ENCODE measurements around the gene GUCD1. TPM values are rescaled to one million over a fixed set of nuclear protein-coding genes. Genes with fewer than 3 reads are reported as not detected.
A peak's percentile ranks its signal among the peaks of the same experiment; 100 is the strongest.
"Not testable (repeated sequence)": the region's sequence is repeated elsewhere in the genome, so short reads cannot be mapped to it uniquely, and the experiment has no call there.

The GUCD1 gene
- 100 to 1,000 TPM; 103 to 104 TPM for total RNA-seq

DNA sequence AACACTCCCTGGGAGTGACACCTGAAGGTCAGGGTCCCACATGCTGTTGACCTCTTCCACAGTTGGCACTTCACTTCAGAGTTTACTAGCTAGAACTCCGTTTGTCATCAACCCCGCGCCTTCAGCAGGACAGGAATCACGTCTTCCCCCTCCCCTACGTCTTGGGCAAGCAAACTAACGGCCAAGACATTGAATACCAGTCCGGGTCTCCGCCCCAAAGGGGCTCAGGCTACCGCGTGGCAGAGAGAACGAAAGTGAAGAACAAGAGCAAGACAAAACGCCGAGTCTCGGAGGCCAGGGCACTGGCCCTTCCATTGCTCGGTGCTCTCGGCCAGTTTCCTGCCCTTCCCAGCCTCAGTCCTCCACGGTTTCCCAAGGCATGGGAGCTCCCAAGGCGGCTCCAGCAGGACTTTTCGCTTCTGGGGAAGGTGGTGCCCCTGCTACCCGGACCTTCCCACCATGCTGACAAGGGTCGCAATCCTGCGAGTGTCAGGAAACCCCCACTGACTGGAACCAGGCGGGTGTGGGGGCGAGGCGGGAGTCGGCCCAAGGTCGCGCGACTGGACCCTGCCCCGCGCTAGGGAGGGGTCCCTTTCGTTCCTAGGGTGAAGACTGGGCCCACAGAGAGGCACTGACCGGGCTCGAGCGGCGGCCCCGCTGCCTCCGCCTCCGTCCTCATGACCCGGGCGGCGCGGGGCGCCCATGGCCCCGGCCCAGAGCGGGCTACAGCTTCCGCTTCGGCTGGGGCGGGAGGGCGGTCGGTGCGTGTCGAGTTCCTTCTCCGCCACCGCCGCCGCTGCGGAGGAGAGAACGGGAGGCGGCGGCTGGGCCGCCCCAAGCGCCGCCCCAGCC is at the start of gene GUCD1:
Gene GUCD1 (minus strand): TSS at position 826 of the 852 bp plus-strand sequence. CDS start 147 bp downstream, at position 679.
- H3K9me3 Mint-ChIP-seq, result no peaks in the 10 kb centered on the region
- ATAC-seq (ENCODE audit: low read depth) (no peak), DNase-seq (peak; percentile 57)
- H3K27ac Mint-ChIP-seq, result peak within 1 kb of the TSS; percentile 98
- peaks cover 13% of the 10 kb centered on the region for H3K36me3 Mint-ChIP-seq
- peaks cover 40% of the 10 kb centered on the region for H3K4me1 Mint-ChIP-seq
- POLR2A ChIA-PET, result interaction anchor here (0.5 to 2.2 kb wide), 17 partner anchors 8 to 660 kb away, joined by 3 to 10 read pairs (median 4); partner anchors contain the start of gene MIF
- H3K27me3 Mint-ChIP-seq, result no peaks in the 10 kb centered on the region
- H3K4me3 Mint-ChIP-seq, result peak within 1 kb of the TSS; percentile 100

DNA sequence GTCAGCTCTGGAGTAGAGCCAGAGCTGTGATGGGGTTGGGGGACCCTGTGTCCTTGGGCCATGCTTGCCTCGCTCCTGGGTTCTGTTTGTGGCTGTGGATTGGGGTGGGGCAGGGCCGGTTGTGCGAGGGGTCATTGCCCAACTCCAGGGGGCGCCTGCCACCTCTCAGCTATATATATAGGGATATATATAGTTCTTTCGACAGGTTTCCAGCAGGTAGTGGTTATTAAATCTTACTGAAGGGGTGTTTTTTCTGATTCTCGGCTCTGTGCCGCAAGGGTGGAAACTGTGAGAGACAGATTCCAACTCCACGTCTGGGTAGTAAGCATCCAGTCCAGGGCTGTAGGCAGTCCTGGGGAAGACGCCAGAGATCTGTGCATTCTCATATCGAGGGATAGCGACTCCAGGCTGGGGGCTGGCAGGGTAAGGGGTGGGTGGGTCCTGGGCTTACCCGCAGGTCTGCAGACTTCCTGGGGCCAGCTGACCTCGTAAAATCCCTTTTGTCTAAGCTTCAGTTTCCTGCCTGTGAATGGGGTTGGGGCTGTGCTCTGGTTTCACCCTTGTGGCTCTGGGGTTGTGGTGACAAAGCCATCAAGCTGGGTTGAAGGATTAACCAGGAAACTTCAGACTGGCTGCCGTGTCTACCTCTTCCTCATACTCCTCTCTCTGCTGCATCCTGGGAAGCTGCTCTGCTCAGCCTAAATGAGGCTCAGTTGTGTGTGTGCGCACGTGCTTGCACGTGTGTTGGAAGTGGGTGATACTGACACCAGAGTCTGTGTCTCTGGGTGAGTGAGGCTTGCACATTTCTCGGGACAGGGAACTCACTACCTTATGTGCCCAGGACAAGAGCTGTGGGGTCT is 49.1 kb upstream of the GUCD1 start:
- H3K9me3 Mint-ChIP-seq, H3K36me3 Mint-ChIP-seq, H3K27me3 Mint-ChIP-seq: not testable (repeated sequence)
- H3K27ac Mint-ChIP-seq, result peak overlapping the region; percentile 89
- POLR2A ChIA-PET, result interaction anchor here (1.0 kb wide), 1 partner anchor 462 kb away, joined by 3 read pairs; no protein-coding TSS in a partner anchor
- H3K4me3 Mint-ChIP-seq, result peak overlapping the region; percentile 67
- H3K4me1 Mint-ChIP-seq, result peaks cover 26% of the 10 kb centered on the region
- peak; percentile 57 for ATAC-seq (ENCODE audit: low read depth)
- peak; percentile 60 for DNase-seq

DNA sequence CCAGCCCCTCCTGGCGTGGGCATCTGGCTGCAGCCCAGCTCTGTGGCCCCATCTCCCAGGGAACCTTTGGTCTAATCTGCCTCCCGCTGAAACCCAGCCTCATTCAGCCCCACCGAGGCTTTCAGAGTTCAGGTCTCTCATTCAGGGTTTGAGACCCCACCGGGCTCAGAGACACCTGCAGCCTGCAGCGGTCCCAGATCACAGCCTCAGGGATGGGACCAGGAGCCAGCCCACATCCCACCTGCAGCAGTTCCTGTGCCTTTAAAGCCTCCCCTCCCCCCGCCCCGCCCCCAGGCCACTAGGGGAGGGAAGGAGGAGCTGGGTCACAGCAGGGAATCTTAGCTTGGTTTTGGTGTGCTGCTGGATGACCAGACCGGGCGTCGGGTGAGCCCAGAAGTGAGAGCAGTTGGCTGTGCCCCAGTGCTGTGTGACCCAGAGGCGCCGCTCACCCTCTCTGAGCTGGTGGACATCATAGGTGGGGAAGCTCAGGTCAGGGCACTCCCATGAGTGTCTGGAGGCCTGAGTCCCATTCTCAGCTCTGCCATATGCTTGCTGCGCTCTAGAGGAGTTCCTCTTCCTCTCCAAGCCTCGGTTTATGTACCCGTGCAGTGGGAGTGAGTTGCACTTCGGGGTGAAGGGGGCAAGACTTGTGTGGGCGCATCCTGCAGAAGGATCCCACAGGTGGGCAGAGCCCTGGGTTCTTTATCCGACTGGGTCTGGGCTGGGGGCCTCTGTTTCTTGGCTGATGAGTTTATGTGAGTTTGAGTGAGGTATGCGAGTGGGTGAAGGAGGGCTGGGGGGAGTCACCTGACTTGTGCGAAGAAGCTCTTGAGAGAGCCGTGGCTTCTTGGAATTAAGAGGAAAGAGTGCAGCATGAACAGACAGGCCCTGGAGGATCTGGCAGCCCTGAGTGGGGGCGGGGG is 48.2 kb upstream of the GUCD1 start, which contains the start of gene GGT1:
Gene GGT1 (plus strand): TSS at position 347 of the 923 bp plus-strand sequence. CDS start 7,889 bp downstream, outside the sequence.
- Mint-ChIP-seq H3K4me3 (peak within 1 kb of the TSS; percentile 67), H3K4me1 (peaks cover 26% of the 10 kb centered on the region), H3K27ac (peak within 1 kb of the TSS; percentile 89)
- not testable (repeated sequence) for DNase-seq, H3K9me3 Mint-ChIP-seq, H3K36me3 Mint-ChIP-seq, H3K27me3 Mint-ChIP-seq
- peak; percentile 3 for ATAC-seq (ENCODE audit: low read depth)
- POLR2A ChIA-PET, result interaction anchor here (1.0 kb wide), 1 partner anchor 463 kb away, joined by 3 read pairs; no protein-coding TSS in a partner anchor

DNA sequence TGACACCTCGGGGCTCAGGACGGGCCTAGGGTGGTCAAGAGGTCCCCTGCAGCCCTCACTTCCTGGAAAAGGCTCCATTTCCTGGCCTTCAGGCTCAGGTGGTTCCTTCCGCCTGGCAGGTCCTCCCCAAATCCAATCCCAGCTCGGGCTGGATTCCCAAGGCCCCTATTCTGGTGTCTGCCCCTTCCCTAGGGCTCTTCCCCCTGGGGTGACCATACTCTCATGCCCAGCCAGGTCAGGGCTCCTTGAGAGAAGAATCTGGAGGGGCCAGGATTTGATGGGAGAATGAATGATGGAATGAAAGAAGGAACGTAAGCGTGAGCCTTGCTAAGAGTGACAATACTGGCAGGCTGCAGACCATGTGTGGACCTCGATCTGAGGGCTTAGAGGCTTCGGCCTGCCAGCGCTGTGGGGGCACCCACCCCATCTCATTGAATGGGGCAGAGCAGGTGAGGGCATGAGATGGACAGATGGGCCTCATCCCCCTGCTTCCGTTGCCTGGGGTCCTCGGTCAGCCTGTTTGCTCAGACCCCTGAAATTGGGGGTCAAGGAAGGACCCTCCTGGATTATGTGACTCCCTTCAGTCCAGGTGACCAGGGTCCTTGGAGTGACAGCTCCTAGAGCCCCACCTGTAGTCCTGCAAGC is 47.3 kb upstream of the GUCD1 start:
- POLR2A ChIA-PET; H3K9me3 Mint-ChIP-seq; H3K36me3 Mint-ChIP-seq; ATAC-seq (ENCODE audit: low read depth); H3K27me3 Mint-ChIP-seq; H3K27ac Mint-ChIP-seq; DNase-seq: not testable (repeated sequence)
- peaks cover 25% of the 10 kb centered on the region for H3K4me1 Mint-ChIP-seq
- peak overlapping the region; percentile 28 for H3K4me3 Mint-ChIP-seq

DNA sequence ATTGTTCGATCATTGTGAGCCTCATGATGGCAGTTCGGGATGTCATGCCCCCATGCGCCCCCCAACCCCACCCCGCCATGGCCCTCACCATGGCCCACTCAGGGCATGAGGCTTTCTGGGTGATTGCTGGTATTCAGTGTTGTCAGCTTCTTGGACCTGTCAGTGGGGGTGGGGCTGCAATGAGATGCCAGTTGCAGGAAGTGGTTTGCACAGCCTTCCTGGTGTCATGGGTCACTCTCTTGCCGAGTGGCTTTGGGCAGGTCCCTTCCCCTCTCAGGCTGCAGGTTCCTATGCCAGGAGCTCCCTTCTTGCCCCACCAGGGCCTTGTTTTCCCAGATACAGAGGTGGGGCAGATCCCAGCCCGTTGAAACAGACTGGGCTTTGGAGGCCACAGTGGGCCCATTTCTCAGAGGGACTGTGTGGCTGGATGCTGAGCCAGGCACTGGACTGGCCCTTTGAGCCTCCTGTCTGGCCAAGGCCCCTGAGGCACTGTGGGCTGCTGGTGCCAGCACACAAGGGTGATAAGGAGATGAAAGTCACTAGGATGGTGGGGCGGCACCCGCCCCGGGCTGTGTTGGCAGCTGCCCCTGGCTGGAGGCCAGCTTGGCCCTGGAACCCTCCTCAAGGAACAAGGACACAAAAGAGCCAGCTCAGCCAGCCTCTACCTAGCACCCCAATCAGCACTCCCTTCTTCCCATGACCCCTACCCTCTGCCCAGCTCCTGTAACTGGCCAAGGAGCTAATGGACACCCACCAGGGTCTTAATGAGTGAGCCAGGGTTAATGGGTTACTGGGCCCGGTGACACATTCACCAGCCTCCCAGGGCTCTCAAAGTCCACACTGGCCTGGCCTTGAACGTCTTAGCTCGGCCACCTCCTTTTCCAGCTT is 46.5 kb upstream of the GUCD1 start:
- DNase-seq (no peak), ATAC-seq (ENCODE audit: low read depth) (no peak)
- H3K4me3 Mint-ChIP-seq, result peak overlapping the region; percentile 30
- peaks cover 26% of the 10 kb centered on the region for H3K4me1 Mint-ChIP-seq
- peak overlapping the region; percentile 81 for H3K27ac Mint-ChIP-seq
- H3K36me3 Mint-ChIP-seq, result no peaks in the 10 kb centered on the region
- no peaks in the 10 kb centered on the region for H3K9me3 Mint-ChIP-seq
- no peaks in the 10 kb centered on the region for H3K27me3 Mint-ChIP-seq
- POLR2A ChIA-PET, result no interaction called here

DNA sequence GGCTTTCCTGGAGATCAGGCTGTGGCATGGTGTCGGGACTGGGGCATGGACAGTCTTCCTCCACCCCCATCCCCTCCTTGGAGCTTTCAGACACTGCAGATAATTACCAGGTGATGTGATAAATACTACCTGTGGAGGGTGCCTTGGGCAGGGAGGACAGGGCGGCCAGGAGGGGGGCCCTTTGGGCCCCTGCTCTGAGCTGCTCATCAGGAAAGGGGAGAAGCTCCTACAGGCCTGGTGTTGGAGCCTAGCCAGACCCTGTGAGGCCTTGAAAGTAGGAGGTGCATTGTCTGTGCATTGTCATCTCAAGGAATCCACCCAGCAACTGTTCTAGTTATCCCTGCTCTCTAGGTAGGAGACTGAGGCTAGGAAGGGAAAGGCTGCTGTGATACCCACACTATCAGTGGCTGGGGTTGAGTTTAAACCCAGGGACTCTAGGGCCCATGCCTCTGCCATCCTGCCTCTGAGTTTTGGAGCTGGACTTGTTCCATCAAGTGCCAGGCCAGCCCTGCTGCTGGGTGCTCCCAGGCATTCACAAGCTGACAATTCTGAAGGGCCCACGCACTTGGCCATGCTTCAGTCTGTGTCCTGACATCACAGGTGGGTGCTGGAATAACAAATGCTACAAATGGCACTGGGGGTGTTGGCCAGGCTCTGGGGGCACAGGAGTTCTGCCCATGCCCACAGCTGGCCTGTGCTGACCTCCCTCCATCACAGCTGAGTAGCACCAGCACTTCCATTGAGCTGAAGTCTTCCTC is 45.2 kb upstream of the GUCD1 start:
- H3K27ac Mint-ChIP-seq, POLR2A ChIA-PET: not testable (repeated sequence)

DNA sequence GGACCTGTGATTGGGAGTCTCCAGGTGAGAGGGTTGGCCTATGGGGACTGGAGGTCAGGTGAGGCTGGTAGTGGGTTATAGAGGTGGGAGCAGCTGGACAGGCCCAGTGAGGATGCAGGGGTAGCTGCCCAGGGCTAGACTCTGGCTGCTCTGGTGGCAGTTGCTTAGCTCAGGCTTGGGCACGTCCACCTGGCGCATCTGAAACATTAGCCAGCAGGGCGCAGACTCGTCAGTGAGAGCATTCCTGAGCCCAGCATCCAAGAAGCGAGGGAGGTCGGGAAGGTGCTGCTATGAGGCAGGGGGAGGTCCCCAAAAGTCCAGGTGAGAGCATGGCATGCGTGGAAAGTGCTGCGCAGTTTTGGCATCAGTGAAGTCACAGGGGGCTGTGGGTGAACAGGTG is 44.6 kb upstream of the GUCD1 start:
- POLR2A ChIA-PET, result no interaction called here
- no peak for ATAC-seq (ENCODE audit: low read depth)
- Mint-ChIP-seq H3K4me1 (peaks cover 21% of the 10 kb centered on the region), H3K27me3 (no peaks in the 10 kb centered on the region), H3K9me3 (no peaks in the 10 kb centered on the region), H3K27ac (no peak overlapping the region), H3K4me3 (no peak overlapping the region), H3K36me3 (no peaks in the 10 kb centered on the region)
- peak; percentile 22 for DNase-seq

More for the DNA sequence above, 45.2 kb upstream of the GUCD1 start:
- not testable (repeated sequence) for ATAC-seq (ENCODE audit: low read depth); H3K36me3 Mint-ChIP-seq; H3K9me3 Mint-ChIP-seq; DNase-seq; H3K4me3 Mint-ChIP-seq; H3K27me3 Mint-ChIP-seq
- H3K4me1 Mint-ChIP-seq, result peaks cover 23% of the 10 kb centered on the region

DNA sequence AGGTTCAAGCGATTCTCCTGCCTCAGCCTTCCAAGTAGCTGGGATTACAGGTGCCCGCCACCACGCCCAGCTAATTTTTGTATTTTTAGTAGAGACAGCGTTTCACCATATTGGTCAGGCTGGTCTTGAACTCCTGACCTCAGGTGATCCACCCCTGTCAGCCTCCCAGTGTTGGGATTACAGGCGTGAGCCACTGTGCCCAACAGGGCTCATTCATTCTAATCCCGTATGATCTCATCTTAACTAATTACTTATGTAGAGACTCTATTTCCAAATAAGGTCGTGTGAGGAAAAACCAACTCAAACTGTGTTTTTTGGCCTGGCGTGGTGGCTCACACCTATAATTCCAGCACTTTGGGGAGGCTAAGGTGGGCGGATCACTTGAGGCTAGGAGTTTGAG is 42.1 kb upstream of the GUCD1 start:
- not testable (repeated sequence) for H3K4me3 Mint-ChIP-seq; H3K27ac Mint-ChIP-seq; H3K9me3 Mint-ChIP-seq; H3K36me3 Mint-ChIP-seq; ATAC-seq (ENCODE audit: low read depth); H3K27me3 Mint-ChIP-seq; DNase-seq
- POLR2A ChIA-PET, result interaction anchor here (0.7 kb wide), 1 partner anchor 436 kb away, joined by 3 read pairs; no protein-coding TSS in a partner anchor
- H3K4me1 Mint-ChIP-seq, result peaks cover 14% of the 10 kb centered on the region

DNA sequence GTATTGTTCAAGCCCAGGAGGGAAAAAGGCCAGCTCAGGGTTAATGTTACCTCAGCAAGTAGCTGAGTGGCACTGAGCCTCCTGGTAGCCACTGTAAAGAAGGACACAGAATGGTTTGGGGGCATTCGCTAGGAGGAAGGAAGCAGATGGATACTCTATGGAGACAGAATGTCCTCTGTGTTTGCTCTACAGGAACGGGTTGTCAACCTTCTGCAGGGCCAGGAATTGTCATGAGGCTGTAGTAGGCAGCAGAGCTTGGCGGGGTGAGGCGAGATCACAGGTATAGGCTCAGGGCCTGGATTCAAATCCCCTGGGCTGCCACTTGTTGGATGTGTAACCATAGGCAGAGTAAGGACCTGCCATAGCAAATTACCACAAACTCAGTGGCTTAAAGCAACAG is 40.9 kb upstream of the GUCD1 start:
- peaks cover 10% of the 10 kb centered on the region for H3K4me1 Mint-ChIP-seq
- H3K27me3 Mint-ChIP-seq, result peaks cover 6% of the 10 kb centered on the region
- peak; percentile 15 for DNase-seq
- H3K9me3 Mint-ChIP-seq, result no peaks in the 10 kb centered on the region
- no peak overlapping the region for H3K27ac Mint-ChIP-seq
- POLR2A ChIA-PET, result no interaction called here
- ATAC-seq (ENCODE audit: low read depth), result no peak
- H3K4me3 Mint-ChIP-seq, result no peak overlapping the region
- H3K36me3 Mint-ChIP-seq, result no peaks in the 10 kb centered on the region

DNA sequence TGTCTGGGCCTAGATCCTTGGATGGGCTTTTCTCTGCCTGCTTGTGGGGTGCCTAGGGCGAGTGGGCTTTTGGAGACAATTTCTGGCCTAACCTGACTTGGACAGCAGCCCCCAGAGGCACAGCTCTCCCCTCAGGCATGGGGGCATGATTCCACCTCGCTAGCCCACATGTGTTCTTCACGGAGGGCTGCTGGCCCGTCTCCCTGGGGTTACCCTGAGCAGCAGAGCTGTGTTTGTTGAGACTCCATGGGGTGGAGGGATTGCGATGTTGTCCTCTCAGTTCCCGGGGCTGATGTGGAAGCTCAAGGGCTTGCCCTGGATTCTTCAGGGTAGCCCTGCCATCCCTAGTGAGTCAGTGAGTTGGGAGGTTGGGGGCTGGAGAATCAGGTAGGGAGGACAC is 40.3 kb upstream of the GUCD1 start:
- Mint-ChIP-seq H3K36me3 (peaks cover 1% of the 10 kb centered on the region), H3K9me3 (no peaks in the 10 kb centered on the region), H3K4me1 (peaks cover 10% of the 10 kb centered on the region), H3K27me3 (peaks cover 6% of the 10 kb centered on the region), H3K27ac (no peak overlapping the region), H3K4me3 (no peak overlapping the region)
- POLR2A ChIA-PET, result interaction anchor here (2.3 kb wide), 1 partner anchor 40 kb away, joined by 5 read pairs; the partner anchor contains the start of genes GUCD1 and SNRPD3
- ATAC-seq (ENCODE audit: low read depth) (no peak), DNase-seq (no peak)

DNA sequence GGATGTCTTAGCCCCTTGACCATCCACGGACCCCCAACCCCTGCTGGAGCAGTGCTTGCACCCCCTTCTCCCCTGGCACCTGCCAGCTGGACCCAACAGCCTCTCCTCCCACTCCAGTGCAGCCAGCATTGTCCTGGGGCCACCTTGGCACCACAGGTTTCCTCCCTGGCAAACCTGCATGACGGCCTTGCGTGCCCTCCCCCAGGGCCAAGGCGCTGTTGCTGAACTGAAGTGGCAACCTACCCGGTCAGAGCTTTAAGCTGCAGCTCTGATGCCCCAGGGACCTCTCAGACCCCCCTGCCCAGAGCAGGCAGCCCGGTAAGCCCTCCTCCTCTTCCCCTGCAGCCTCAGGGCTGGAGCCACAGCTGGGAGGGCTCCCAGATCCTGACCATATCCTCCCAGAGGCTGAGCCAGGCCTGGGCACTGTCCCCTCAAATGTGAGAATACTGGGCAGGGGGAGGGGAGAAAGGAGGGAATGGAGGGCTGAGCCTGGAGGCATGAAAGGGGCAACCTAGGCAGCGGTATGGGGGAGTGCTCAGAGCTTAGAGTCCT is 39.7 kb upstream of the GUCD1 start:
- H3K4me3 Mint-ChIP-seq, result no peak overlapping the region
- H3K36me3 Mint-ChIP-seq, result peaks cover 1% of the 10 kb centered on the region
- no peak overlapping the region for H3K27ac Mint-ChIP-seq
- DNase-seq, result no peak
- H3K9me3 Mint-ChIP-seq, result no peaks in the 10 kb centered on the region
- H3K27me3 Mint-ChIP-seq, result peaks cover 6% of the 10 kb centered on the region
- H3K4me1 Mint-ChIP-seq, result peaks cover 10% of the 10 kb centered on the region
- no peak for ATAC-seq (ENCODE audit: low read depth)
- POLR2A ChIA-PET, result interaction anchor here (2.3 kb wide), 1 partner anchor 39 kb away, joined by 5 read pairs; the partner anchor contains the start of genes GUCD1 and SNRPD3
